ENCODE measurements around the gene SLC37A3. TPM values are rescaled to one million over a fixed set of nuclear protein-coding genes. Genes with fewer than 3 reads are reported as not detected.
"Not testable (repeated sequence)": the region's sequence is repeated elsewhere in the genome, so short reads cannot be mapped to it uniquely, and the experiment has no call there.

The SLC37A3 gene
- total RNA-seq, 1 donor from 2014 or later, result 71.0 TPM

GRCh38 chr7:140421521-140421920 lies 23.2 kb upstream of the SLC37A3 start:
- no peaks in the 10 kb centered on the region for H3K36me3 Mint-ChIP-seq (ENCODE audit: low read depth, unreplicated experiment)
- Histone ChIP-seq H2AFZ (ENCODE audit: low read depth, low read length) (no peak overlapping the region), H3K4me3 (ENCODE audit: insufficient read depth, low read depth, low read length) (no peak overlapping the region), H3K27me3 (ENCODE audit: insufficient read depth, low read length) (peaks cover 4% of the 10 kb centered on the region), H3K27ac (ENCODE audit: low read depth, low read length) (no peak overlapping the region), H3K4me1 (ENCODE audit: insufficient read depth, low read length) (no peaks in the 10 kb centered on the region), H3K36me3 (ENCODE audit: insufficient read depth, low read length) (no peaks in the 10 kb centered on the region), H3K4me2 (ENCODE audit: low read length) (no peak overlapping the region), H3K9me3 (ENCODE audit: insufficient read depth, low read depth, low read length) (no peaks in the 10 kb centered on the region), H3K79me2 (ENCODE audit: insufficient read depth, low read length) (no peaks in the 10 kb centered on the region), H3K9ac (ENCODE audit: low read length) (no peak overlapping the region), H4K20me1 (ENCODE audit: insufficient read depth, low read length) (no peaks in the 10 kb centered on the region)
- H3K4me1 Mint-ChIP-seq (ENCODE audit: low read depth, unreplicated experiment), result no peaks in the 10 kb centered on the region
- no peak for FAIRE-seq
- no peaks in the 10 kb centered on the region for H3K9me3 Mint-ChIP-seq (ENCODE audit: unreplicated experiment)
- TF ChIP-seq EZH2 (IDR thresholded peaks at IDR 0.05; ENCODE audit: insufficient read depth, low read length) (no peak), CTCF (IDR thresholded peaks at IDR 0.05; ENCODE audit: insufficient read depth, low read depth, low read length) (no peak)
- peaks cover 2% of the 10 kb centered on the region for H3K27me3 Mint-ChIP-seq (ENCODE audit: low read depth, unreplicated experiment)
- no peak overlapping the region for H3K27ac Mint-ChIP-seq (ENCODE audit: unreplicated experiment)
- H3K4me3 Mint-ChIP-seq (ENCODE audit: unreplicated experiment), result no peak overlapping the region
- no peak for DNase-seq (ENCODE audit: low read depth)

GRCh38 chr7:140418653-140419052 lies 20.3 kb upstream of the SLC37A3 start:
- Mint-ChIP-seq H3K4me1 (ENCODE audit: low read depth, unreplicated experiment) (no peaks in the 10 kb centered on the region), H3K9me3 (ENCODE audit: unreplicated experiment) (no peaks in the 10 kb centered on the region), H3K27me3 (ENCODE audit: low read depth, unreplicated experiment) (no peaks in the 10 kb centered on the region), H3K36me3 (ENCODE audit: low read depth, unreplicated experiment) (no peaks in the 10 kb centered on the region), H3K27ac (ENCODE audit: unreplicated experiment) (no peak overlapping the region), H3K4me3 (ENCODE audit: unreplicated experiment) (no peak overlapping the region)
- H3K27ac ChIP-seq (ENCODE audit: low read depth, low read length), result no peak overlapping the region
- no peak overlapping the region for H3K4me2 ChIP-seq (ENCODE audit: low read length)
- no peak for DNase-seq (ENCODE audit: low read depth)
- no peaks in the 10 kb centered on the region for H3K79me2 ChIP-seq (ENCODE audit: insufficient read depth, low read length)
- no peaks in the 10 kb centered on the region for H3K4me1 ChIP-seq (ENCODE audit: insufficient read depth, low read length)
- H4K20me1 ChIP-seq (ENCODE audit: insufficient read depth, low read length), result no peaks in the 10 kb centered on the region
- FAIRE-seq, result no peak
- H2AFZ ChIP-seq (ENCODE audit: low read depth, low read length), result no peak overlapping the region
- no peak for TF ChIP-seq EZH2 (IDR thresholded peaks at IDR 0.05; ENCODE audit: insufficient read depth, low read length)
- TF ChIP-seq CTCF (IDR thresholded peaks at IDR 0.05; ENCODE audit: insufficient read depth, low read depth, low read length), result no peak
- H3K4me3 ChIP-seq (ENCODE audit: insufficient read depth, low read depth, low read length), result no peak overlapping the region
- H3K27me3 ChIP-seq (ENCODE audit: insufficient read depth, low read length), result peaks cover 2% of the 10 kb centered on the region
- no peak overlapping the region for H3K9ac ChIP-seq (ENCODE audit: low read length)
- no peaks in the 10 kb centered on the region for H3K9me3 ChIP-seq (ENCODE audit: insufficient read depth, low read depth, low read length)
- no peaks in the 10 kb centered on the region for H3K36me3 ChIP-seq (ENCODE audit: insufficient read depth, low read length)

GRCh38 chr7:140418156-140418472 lies 19.8 kb upstream of the SLC37A3 start:
- H3K4me2 ChIP-seq (ENCODE audit: low read length); H3K9me3 Mint-ChIP-seq (ENCODE audit: unreplicated experiment); H2AFZ ChIP-seq (ENCODE audit: low read depth, low read length); H3K9me3 ChIP-seq (ENCODE audit: insufficient read depth, low read depth, low read length); H3K27me3 ChIP-seq (ENCODE audit: insufficient read depth, low read length); DNase-seq (ENCODE audit: low read depth); H3K79me2 ChIP-seq (ENCODE audit: insufficient read depth, low read length); H3K27me3 Mint-ChIP-seq (ENCODE audit: low read depth, unreplicated experiment); H3K27ac Mint-ChIP-seq (ENCODE audit: unreplicated experiment); H3K27ac ChIP-seq (ENCODE audit: low read depth, low read length); H3K4me3 ChIP-seq (ENCODE audit: insufficient read depth, low read depth, low read length); H3K4me3 Mint-ChIP-seq (ENCODE audit: unreplicated experiment); H3K36me3 Mint-ChIP-seq (ENCODE audit: low read depth, unreplicated experiment); H3K4me1 ChIP-seq (ENCODE audit: insufficient read depth, low read length); H3K4me1 Mint-ChIP-seq (ENCODE audit: low read depth, unreplicated experiment); H3K9ac ChIP-seq (ENCODE audit: low read length); FAIRE-seq; H3K36me3 ChIP-seq (ENCODE audit: insufficient read depth, low read length); H4K20me1 ChIP-seq (ENCODE audit: insufficient read depth, low read length): not testable (repeated sequence)
